ENCODE data around the gene BRSK2. TPM values are rescaled to one million over a fixed set of nuclear protein-coding genes. Genes with fewer than 3 reads are reported as not detected.

Gene BRSK2
- total RNA-seq, 1 donor from 2014 or later = 4.0 TPM

- Mint-ChIP-seq H3K9me3 (ENCODE audit: unreplicated experiment) (no peaks in the 10 kb centered on the region), H3K4me1 (ENCODE audit: unreplicated experiment) (no peaks in the 10 kb centered on the region), H3K36me3 (ENCODE audit: low read depth, unreplicated experiment) (no peaks in the 10 kb centered on the region), H3K27me3 (ENCODE audit: unreplicated experiment) (peaks cover 5% of the 10 kb centered on the region), H3K4me3 (ENCODE audit: unreplicated experiment) (no peak overlapping the region), H3K27ac (ENCODE audit: unreplicated experiment) (no peak overlapping the region)
- no peak for DNase-seq (ENCODE audit: low spot score)
- TF ChIP-seq CTCF (IDR thresholded peaks at IDR 0.05; ENCODE audit: unreplicated experiment) = no peak
Measured at GRCh38 chr11:1405186-1406020, 15.7 kb downstream of the BRSK2 start.

DNA sequence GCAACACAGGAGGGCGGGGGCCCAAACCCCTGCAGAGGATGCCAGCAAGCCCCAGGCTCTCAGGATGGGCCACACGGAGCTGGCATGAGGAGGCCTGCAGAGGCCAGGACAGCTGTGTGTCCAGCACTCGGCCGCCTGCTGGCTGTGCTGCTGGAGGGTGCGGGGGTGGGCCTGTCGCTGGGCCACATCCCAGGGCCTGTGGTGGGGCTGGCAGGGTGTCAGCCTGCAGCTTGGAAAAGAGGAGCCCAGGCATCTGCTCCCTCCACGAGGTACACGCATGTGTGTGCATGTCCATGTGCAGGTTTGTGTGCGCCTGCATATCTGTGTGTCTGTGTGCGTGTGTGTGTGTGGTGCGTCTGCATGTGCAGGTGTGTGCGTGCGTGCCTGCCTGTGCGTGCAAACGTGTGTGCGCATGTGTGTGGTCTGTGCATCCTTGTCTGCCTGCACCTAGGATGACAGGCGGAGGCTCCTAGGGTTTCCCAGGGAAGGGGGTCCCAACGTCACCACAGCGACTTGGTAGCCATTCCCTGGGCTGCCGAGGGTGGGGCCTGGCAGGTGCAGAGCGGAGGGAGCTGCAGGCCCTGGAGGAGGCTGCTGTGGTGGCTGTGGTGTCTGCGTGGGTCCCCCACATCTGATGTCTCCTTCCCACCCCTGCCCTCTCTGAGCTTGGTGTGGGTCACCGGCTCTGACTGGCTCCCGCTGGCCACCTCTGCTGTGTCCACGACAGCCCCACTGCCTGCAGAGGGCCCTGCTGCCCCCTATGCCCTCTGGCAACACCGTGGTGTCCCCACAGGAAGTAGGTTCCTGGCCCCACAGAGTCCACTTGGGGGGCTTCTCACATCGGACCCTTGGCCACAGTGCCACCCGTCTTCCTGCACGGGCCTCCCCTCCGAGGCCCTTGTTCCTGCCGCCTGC is 17.1 kb downstream of the BRSK2 start:
- Mint-ChIP-seq H3K36me3 (ENCODE audit: low read depth, unreplicated experiment) (no peaks in the 10 kb centered on the region), H3K27ac (ENCODE audit: unreplicated experiment) (no peak overlapping the region), H3K4me3 (ENCODE audit: unreplicated experiment) (no peak overlapping the region), H3K9me3 (ENCODE audit: unreplicated experiment) (no peaks in the 10 kb centered on the region), H3K27me3 (ENCODE audit: unreplicated experiment) (peaks cover 1% of the 10 kb centered on the region), H3K4me1 (ENCODE audit: unreplicated experiment) (no peaks in the 10 kb centered on the region)
- DNase-seq (ENCODE audit: low spot score) = no peak
- no peak for TF ChIP-seq CTCF (IDR thresholded peaks at IDR 0.05; ENCODE audit: unreplicated experiment)

DNA sequence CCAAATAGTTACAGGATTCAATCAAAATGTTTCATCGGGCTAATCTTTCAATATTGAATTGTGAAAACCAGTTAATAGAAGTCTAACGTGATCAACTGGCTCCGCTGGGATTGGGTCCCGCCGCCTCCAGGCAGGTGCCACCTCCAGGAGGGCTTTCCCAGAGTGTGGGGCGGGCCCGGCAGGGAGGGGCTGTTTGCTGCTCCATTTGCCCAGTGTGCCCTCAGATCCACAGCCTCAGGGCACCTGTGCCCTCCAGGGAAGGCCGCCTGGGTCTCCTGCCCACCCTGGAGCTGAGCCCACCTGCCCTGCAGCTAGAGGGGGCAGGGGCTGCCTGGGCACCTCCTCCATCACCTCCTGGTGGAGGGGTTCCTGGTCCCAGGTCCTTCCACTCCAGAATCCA is 17.9 kb downstream of the BRSK2 start:
- Mint-ChIP-seq H3K4me3 (ENCODE audit: unreplicated experiment) (no peak overlapping the region), H3K4me1 (ENCODE audit: unreplicated experiment) (no peaks in the 10 kb centered on the region), H3K27ac (ENCODE audit: unreplicated experiment) (no peak overlapping the region), H3K36me3 (ENCODE audit: low read depth, unreplicated experiment) (no peaks in the 10 kb centered on the region), H3K27me3 (ENCODE audit: unreplicated experiment) (peaks cover 1% of the 10 kb centered on the region), H3K9me3 (ENCODE audit: unreplicated experiment) (no peaks in the 10 kb centered on the region)
- TF ChIP-seq CTCF (IDR thresholded peaks at IDR 0.05; ENCODE audit: unreplicated experiment) = no peak
- DNase-seq (ENCODE audit: low spot score) = no peak

GRCh38 chr11:1408346-1408745 is 18.6 kb downstream of the BRSK2 start:
- Mint-ChIP-seq H3K4me3 (ENCODE audit: unreplicated experiment) (no peak overlapping the region), H3K4me1 (ENCODE audit: unreplicated experiment) (no peaks in the 10 kb centered on the region), H3K27me3 (ENCODE audit: unreplicated experiment) (peaks cover 1% of the 10 kb centered on the region), H3K9me3 (ENCODE audit: unreplicated experiment) (no peaks in the 10 kb centered on the region), H3K27ac (ENCODE audit: unreplicated experiment) (no peak overlapping the region), H3K36me3 (ENCODE audit: low read depth, unreplicated experiment) (no peaks in the 10 kb centered on the region)
- no peak for TF ChIP-seq CTCF (IDR thresholded peaks at IDR 0.05; ENCODE audit: unreplicated experiment)
- no peak for DNase-seq (ENCODE audit: low spot score)
